ENCODE data around the gene TDRD6.

The TDRD6 gene

DNA sequence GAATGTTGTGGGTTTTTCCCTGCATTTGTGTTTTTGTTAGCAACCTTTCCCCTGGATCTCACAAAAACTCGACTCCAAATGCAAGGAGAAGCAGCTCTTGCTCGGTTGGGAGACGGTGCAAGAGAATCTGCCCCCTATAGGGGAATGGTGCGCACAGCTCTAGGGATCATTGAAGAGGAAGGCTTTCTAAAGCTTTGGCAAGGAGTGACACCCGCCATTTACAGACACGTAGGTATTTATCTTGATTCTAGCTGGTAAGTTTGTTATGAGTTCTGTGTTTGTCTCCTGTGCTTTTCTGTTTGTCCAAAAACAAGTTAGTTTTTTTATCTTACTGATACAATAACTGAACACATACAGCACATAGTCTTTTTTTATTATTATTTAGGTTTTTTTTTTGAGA is 31.9 kb upstream of the TDRD6 start:
- Mint-ChIP-seq H3K9me3 (no peaks in the 10 kb centered on the region), H3K36me3 (no peaks in the 10 kb centered on the region), H3K4me3 (no peak overlapping the region), H3K27me3 (peaks cover 19% of the 10 kb centered on the region), H3K27ac (no peak overlapping the region), H3K4me1 (peaks cover 15% of the 10 kb centered on the region)
- CTCF ChIA-PET = interaction anchor here (0.7 kb wide), 1 partner anchor 23 kb away, joined by 3 read pairs; no protein-coding TSS in a partner anchor
- no peak for DNase-seq

DNA sequence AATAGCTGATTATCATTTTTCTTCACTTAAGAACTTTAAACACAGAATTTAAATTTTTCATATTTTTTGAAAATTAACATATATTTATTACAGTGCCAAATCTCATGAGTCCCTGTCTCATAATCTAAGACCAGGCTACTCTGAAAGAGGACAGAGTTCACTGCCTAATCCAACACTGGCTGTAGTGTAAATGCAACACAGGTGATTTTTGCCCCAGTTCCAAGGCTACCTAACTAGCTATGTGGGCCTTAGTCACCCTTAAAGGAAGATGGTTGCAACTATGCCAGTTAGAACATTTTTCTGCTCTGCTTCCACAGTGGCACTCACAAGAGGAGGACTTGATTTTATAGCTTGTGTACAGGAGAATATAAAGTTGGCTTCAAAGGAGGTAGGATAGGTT is 30.0 kb upstream of the TDRD6 start:
- Mint-ChIP-seq H3K4me3 (no peak overlapping the region), H3K27me3 (peaks cover 13% of the 10 kb centered on the region), H3K27ac (no peak overlapping the region), H3K9me3 (no peaks in the 10 kb centered on the region), H3K4me1 (peaks cover 7% of the 10 kb centered on the region), H3K36me3 (no peaks in the 10 kb centered on the region)
- CTCF ChIA-PET = no interaction called here
- no peak for DNase-seq

DNA sequence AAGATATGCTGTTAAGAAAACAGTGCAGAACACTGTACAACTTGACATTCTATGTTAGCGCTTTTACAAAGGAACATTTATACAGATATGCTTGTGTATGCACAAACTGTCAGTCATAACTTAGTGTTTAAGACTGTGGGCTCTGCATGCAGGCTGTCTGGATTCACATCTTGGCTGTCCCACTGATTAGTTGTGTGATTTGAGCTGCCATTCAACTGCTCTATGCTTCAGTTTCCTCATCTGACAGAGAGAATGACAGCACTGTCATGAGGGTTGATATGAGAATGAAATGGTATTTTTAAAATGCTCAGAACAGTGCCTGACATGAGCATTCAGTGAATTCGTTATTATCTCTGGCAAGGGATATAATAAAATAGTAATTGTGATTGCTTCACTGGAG is 26.2 kb upstream of the TDRD6 start:
- Mint-ChIP-seq H3K9me3 (no peaks in the 10 kb centered on the region), H3K27me3 (no peaks in the 10 kb centered on the region), H3K36me3 (no peaks in the 10 kb centered on the region), H3K4me1 (no peaks in the 10 kb centered on the region), H3K4me3 (no peak overlapping the region), H3K27ac (no peak overlapping the region)
- no peak for DNase-seq
- CTCF ChIA-PET = interaction anchor here (0.6 kb wide), 1 partner anchor 48 kb away, joined by 3 read pairs; no protein-coding TSS in a partner anchor

DNA sequence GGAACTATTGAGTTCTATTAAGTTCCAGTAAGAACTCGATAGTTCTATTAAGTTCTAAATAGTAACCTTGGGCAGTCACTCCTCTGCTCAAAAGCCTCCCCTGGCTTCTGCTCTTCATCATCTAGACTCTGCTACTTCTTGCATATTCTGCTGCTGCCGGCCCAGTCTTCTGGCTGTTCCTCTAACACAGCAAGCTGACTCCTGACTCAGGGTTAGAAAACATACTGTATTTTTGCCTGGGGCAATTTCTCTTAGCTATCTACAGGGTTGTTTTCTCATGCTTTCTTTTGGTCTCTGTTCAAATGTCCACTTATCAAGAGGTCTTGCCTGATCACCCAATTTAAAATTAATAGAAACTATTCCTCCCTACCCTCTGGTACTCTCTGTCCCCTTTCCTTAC is 20.3 kb upstream of the TDRD6 start:
- no peaks in the 10 kb centered on the region for H3K27me3 Mint-ChIP-seq
- CTCF ChIA-PET = no interaction called here
- H3K36me3 Mint-ChIP-seq = no peaks in the 10 kb centered on the region
- H3K4me3 Mint-ChIP-seq = no peak overlapping the region
- DNase-seq = no peak
- H3K27ac Mint-ChIP-seq = no peak overlapping the region
- no peaks in the 10 kb centered on the region for H3K9me3 Mint-ChIP-seq
- H3K4me1 Mint-ChIP-seq = no peaks in the 10 kb centered on the region

DNA sequence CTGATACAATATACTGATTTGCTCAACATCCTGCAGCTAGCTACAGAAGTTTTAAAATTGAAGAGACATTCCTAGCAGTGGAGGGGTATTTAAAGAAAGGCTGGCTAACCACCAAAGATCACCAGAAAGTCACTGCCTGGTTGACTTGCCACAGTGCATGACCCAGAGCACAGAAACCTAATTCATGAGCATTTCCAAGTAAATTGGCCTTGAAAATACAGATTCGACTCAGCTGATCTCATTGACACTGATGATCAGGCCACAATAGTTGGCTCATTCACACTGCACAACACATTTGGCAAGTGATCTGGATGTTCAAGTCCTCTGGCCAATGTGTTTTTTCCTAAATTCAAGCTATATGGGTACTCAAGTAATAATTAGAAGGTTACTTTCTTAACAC is 13.3 kb upstream of the TDRD6 start:
- no peaks in the 10 kb centered on the region for H3K27me3 Mint-ChIP-seq
- H3K27ac Mint-ChIP-seq = no peak overlapping the region
- H3K4me3 Mint-ChIP-seq = no peak overlapping the region
- DNase-seq = no peak
- H3K4me1 Mint-ChIP-seq = no peaks in the 10 kb centered on the region
- no peaks in the 10 kb centered on the region for H3K9me3 Mint-ChIP-seq
- no peaks in the 10 kb centered on the region for H3K36me3 Mint-ChIP-seq
- CTCF ChIA-PET = no interaction called here

DNA sequence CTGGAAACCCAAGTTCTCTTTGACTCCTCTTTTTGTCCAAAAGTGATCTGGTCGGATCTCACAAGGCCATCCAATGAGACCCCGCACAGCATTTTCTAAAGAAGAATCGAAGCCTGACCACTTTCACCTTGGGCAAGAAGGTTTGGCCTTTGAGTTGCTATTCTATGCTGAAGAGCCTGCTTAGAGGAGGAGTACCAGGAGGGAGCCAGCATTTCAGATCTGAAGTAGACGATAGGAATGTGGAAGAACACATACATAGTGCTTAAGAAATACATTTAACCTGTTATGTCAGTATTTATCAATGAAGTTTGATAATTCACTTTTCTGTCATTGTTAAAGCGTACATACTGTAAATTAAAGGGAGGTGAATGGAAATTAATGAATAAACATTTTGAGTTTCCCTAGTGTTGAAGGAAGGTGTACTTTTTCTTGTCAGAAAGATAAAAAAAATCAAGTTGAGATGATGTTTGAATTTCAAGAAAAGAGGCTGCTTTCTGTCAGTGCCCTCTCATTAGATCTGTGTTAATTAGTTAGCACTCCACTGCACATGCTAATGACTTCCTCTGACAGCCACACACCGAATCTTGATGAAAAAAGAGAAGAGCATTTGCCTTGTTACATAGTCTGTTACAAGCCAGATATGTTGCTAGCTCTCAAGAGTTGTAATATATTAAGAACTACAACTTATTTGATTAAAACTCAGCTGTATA is 10.9 kb upstream of the TDRD6 start:
- H3K4me3 Mint-ChIP-seq = no peak overlapping the region
- no peaks in the 10 kb centered on the region for H3K36me3 Mint-ChIP-seq
- CTCF ChIA-PET = no interaction called here
- H3K27ac Mint-ChIP-seq = no peak overlapping the region
- H3K4me1 Mint-ChIP-seq = no peaks in the 10 kb centered on the region
- H3K9me3 Mint-ChIP-seq = no peaks in the 10 kb centered on the region
- H3K27me3 Mint-ChIP-seq = no peaks in the 10 kb centered on the region
- no peak for DNase-seq

DNA sequence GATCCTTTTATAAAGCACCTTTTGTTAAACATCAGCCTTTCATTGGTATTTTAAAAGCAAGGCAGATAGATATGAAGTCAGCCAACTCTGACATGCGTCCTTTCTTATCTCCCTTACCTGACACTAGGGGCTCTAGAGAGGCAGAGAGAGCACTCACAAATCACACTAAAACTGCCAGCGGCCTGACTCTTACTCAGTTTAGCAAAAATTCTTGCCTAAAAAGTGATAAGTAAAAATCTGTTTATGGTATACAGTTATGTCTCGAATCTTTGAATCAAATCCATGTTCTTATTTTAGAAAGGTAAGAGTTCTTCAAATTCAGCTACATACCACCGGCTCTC is 10.4 kb upstream of the TDRD6 start:
- CTCF ChIA-PET = no interaction called here
- no peaks in the 10 kb centered on the region for H3K9me3 Mint-ChIP-seq
- no peaks in the 10 kb centered on the region for H3K27me3 Mint-ChIP-seq
- no peak overlapping the region for H3K27ac Mint-ChIP-seq
- H3K4me3 Mint-ChIP-seq = no peak overlapping the region
- H3K4me1 Mint-ChIP-seq = no peaks in the 10 kb centered on the region
- no peak for DNase-seq
- no peaks in the 10 kb centered on the region for H3K36me3 Mint-ChIP-seq

DNA sequence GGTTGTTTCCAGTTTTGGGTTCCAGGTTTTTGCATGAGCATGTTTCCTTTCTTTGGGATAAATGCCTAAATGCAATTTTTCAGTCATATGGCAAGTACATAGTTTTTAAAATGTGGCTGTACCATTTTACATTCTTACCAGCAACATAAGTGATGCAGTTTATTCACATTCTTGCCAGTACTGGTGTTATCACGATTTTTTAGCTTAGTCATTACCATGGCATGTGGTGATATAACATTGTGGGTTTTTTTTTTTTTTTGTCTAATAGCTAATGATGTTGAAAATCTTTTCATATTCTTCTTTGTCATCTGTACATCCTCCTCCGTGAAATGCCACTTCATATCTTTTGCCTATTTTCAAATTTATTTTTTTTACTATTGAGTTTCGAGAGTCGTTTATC is 2.9 kb upstream of the TDRD6 start:
- Mint-ChIP-seq H3K27ac (no peak overlapping the region), H3K36me3 (no peaks in the 10 kb centered on the region), H3K4me3 (no peak overlapping the region), H3K9me3 (no peaks in the 10 kb centered on the region), H3K4me1 (no peaks in the 10 kb centered on the region), H3K27me3 (no peaks in the 10 kb centered on the region)
- no peak for DNase-seq
- CTCF ChIA-PET = no interaction called here

DNA sequence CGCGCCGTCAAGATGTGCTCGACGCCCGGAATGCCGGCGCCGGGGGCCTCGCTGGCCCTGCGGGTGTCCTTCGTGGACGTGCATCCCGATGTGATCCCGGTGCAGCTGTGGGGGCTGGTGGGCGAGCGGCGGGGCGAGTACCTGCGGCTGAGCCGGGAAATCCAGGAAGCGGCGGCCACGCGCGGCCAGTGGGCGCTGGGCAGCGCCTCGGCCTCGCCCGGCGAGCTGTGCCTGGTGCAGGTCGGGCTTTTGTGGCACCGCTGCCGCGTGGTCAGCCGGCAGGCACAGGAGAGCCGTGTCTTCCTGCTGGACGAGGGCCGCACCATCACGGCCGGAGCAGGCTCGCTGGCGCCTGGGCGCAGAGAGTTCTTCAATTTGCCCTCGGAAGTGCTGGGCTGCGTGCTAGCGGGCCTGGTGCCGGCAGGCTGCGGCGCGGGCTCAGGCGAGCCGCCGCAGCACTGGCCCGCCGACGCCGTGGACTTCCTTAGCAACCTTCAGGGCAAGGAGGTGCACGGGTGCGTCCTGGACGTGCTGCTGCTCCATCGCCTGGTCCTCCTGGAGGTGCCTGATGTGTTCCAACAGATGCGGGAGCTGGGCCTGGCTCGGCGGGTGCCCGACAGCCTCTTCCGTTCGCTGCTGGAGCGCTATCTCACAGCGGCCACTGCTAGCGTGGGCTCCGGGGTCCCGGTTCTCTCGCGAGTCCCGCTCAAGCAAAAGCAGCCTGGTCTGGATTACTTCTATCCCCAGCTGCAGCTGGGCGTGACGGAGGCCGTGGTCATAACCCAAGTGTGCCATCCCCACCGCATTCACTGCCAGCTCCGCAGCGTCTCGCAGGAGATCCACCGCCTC is 656 bp downstream of the TDRD6 start:
- H3K4me1 Mint-ChIP-seq = no peaks in the 10 kb centered on the region
- H3K9me3 Mint-ChIP-seq = no peaks in the 10 kb centered on the region
- H3K27ac Mint-ChIP-seq = no peak overlapping the region
- H3K36me3 Mint-ChIP-seq = no peaks in the 10 kb centered on the region
- DNase-seq = no peak
- no peaks in the 10 kb centered on the region for H3K27me3 Mint-ChIP-seq
- H3K4me3 Mint-ChIP-seq = no peak overlapping the region
- CTCF ChIA-PET = no interaction called here

DNA sequence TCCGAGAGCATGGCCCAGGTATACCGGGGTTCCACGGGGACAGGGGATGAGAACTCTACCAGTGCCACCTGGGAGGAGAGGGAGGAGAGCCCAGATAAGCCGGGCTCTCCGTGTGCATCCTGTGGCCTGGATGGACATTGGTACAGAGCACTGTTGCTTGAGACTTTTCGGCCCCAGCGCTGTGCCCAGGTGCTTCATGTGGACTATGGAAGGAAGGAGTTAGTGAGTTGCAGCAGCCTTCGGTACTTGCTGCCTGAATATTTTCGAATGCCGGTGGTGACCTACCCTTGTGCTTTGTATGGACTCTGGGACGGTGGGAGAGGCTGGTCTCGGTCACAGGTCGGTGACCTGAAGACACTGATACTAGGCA is 1.3 kb downstream of the TDRD6 start:
- H3K4me3 Mint-ChIP-seq = no peak overlapping the region
- no peaks in the 10 kb centered on the region for H3K4me1 Mint-ChIP-seq
- H3K27ac Mint-ChIP-seq = no peak overlapping the region
- no peaks in the 10 kb centered on the region for H3K27me3 Mint-ChIP-seq
- CTCF ChIA-PET = no interaction called here
- H3K36me3 Mint-ChIP-seq = no peaks in the 10 kb centered on the region
- H3K9me3 Mint-ChIP-seq = no peaks in the 10 kb centered on the region
- no peak for DNase-seq

DNA sequence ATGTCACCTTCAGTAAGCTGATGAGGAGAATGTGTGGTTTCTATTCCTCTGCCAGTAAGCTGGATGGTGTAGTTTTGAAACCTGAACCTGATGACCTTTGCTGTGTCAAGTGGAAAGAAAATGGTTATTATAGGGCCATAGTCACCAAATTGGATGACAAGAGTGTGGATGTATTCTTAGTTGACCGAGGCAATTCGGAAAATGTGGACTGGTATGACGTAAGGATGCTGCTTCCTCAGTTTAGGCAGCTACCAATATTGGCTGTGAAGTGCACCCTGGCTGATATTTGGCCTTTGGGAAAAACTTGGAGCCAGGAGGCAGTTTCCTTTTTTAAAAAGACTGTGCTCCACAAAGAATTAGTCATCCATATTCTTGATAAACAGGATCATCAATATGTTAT is 2.0 kb downstream of the TDRD6 start:
- H3K9me3 Mint-ChIP-seq = no peaks in the 10 kb centered on the region
- no peaks in the 10 kb centered on the region for H3K36me3 Mint-ChIP-seq
- CTCF ChIA-PET = no interaction called here

DNA sequence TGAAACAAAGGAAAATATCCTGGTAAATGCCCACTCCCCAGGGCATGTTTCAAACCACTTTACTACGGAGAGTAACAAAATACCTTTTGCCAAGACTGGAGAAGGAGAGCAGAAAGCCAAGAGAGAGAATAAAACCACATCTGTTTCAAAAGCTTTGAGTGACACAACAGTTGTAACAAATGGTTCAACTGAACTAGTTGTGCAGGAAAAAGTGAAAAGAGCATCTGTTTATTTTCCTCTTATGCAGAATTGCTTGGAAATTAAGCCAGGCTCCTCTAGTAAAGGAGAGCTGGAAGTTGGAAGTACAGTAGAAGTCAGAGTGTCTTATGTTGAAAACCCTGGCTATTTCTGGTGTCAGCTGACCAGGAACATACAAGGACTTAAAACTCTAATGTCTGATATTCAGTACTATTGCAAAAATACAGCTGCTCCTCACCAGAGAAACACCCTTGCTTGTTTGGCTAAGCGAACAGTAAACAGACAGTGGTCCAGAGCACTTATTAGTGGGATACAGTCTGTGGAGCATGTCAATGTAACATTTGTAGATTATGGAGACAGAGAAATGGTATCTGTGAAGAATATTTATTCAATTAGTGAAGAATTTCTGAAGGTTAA is 2.6 kb downstream of the TDRD6 start:
- Mint-ChIP-seq H3K4me3 (no peak overlapping the region), H3K27me3 (no peaks in the 10 kb centered on the region), H3K4me1 (no peaks in the 10 kb centered on the region), H3K36me3 (no peaks in the 10 kb centered on the region), H3K9me3 (no peaks in the 10 kb centered on the region), H3K27ac (no peak overlapping the region)
- CTCF ChIA-PET = no interaction called here
- no peak for DNase-seq

More for the DNA sequence above, 2.0 kb downstream of the TDRD6 start:
- Mint-ChIP-seq H3K4me1 (no peaks in the 10 kb centered on the region), H3K27me3 (no peaks in the 10 kb centered on the region), H3K27ac (no peak overlapping the region), H3K4me3 (no peak overlapping the region)
- DNase-seq = no peak

DNA sequence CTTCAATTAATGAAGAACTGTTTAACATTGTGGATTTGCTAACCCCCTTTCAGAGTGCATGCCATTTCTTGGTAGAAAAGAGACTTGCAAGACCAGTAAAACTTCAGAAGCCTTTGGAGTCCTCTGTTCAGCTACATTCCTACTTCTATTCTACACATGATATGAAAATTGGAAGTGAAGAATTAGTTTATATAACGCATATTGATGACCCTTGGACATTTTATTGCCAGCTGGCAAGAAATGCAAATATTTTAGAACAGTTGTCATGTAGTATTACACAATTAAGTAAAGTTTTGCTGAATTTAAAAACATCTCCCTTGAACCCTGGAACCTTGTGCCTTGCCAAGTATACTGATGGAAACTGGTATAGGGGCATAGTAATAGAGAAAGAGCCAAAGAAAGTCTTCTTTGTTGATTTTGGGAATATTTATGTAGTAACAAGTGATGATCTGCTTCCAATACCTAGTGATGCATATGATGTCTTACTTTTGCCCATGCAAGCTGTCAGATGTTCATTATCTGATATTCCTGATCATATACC is 3.3 kb downstream of the TDRD6 start:
- H3K27ac Mint-ChIP-seq = no peak overlapping the region
- no peaks in the 10 kb centered on the region for H3K9me3 Mint-ChIP-seq
- H3K4me3 Mint-ChIP-seq = no peak overlapping the region
- H3K4me1 Mint-ChIP-seq = no peaks in the 10 kb centered on the region
- H3K27me3 Mint-ChIP-seq = no peaks in the 10 kb centered on the region
- DNase-seq = no peak
- H3K36me3 Mint-ChIP-seq = no peaks in the 10 kb centered on the region
- CTCF ChIA-PET = no interaction called here

DNA sequence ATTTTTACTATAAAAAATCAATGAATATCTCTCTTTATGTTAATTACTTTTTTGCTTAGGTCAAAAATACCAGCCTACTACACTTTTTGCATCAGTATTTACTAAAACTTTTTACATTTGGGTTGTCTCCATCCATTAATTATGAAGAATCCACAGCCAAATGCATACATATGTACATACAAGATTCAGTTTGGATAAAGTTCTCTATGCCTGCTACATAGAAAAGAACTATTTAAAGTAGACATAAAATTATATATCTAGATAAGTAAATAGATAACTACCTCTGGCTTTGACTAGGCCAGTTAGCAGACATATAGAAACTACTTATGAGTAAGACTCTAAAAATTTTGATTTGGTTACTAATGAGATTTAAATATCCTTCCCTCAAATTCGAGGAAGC is 12.3 kb downstream of the TDRD6 start:
- no peaks in the 10 kb centered on the region for H3K4me1 Mint-ChIP-seq
- H3K27ac Mint-ChIP-seq = no peak overlapping the region
- H3K27me3 Mint-ChIP-seq = peaks cover 9% of the 10 kb centered on the region
- no peak for DNase-seq
- H3K4me3 Mint-ChIP-seq = no peak overlapping the region
- H3K9me3 Mint-ChIP-seq = no peaks in the 10 kb centered on the region
- H3K36me3 Mint-ChIP-seq = no peaks in the 10 kb centered on the region
- CTCF ChIA-PET = no interaction called here

DNA sequence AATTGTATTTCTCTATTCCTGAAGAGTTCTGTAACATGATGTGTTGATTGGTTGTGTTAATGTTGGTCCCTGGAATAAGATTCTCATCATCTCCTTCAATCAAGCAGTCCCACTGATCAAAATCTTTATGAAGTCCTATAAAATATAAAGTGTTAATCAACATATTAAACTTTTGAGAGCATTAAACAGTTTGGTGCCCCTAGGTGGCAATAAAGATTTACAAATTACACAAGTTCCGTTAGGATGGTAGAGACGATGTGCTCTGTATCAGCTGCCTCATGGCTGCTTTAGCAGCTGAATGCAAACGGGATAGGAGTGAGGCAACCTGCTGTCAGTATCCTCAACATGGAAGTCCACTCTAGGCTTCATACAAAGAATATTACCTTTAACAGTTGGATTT is 16.9 kb downstream of the TDRD6 start:
- Mint-ChIP-seq H3K4me3 (no peak overlapping the region), H3K4me1 (no peaks in the 10 kb centered on the region), H3K9me3 (no peaks in the 10 kb centered on the region), H3K36me3 (no peaks in the 10 kb centered on the region), H3K27ac (no peak overlapping the region), H3K27me3 (peaks cover 6% of the 10 kb centered on the region)
- CTCF ChIA-PET = no interaction called here
- no peak for DNase-seq
